WI38 (cell line): ENCODE results near the gene FLNA.

Experiments
- H3K4me3 ChIP-seq: 2 replicates; pipeline ENCODE4 v1.5.1; 2011; ENCODE audit warnings: low read depth, mild to moderate bottlenecking, control low read depth, low read length
- TF ChIP-seq, protein P1 (sequence below): IDR thresholded peaks from 2 replicates; pipeline ENCODE4 v1.5.1; 2012; ENCODE audit warnings: low read depth, mild to moderate bottlenecking, control low read depth, low read length

The FLNA gene, protein sequence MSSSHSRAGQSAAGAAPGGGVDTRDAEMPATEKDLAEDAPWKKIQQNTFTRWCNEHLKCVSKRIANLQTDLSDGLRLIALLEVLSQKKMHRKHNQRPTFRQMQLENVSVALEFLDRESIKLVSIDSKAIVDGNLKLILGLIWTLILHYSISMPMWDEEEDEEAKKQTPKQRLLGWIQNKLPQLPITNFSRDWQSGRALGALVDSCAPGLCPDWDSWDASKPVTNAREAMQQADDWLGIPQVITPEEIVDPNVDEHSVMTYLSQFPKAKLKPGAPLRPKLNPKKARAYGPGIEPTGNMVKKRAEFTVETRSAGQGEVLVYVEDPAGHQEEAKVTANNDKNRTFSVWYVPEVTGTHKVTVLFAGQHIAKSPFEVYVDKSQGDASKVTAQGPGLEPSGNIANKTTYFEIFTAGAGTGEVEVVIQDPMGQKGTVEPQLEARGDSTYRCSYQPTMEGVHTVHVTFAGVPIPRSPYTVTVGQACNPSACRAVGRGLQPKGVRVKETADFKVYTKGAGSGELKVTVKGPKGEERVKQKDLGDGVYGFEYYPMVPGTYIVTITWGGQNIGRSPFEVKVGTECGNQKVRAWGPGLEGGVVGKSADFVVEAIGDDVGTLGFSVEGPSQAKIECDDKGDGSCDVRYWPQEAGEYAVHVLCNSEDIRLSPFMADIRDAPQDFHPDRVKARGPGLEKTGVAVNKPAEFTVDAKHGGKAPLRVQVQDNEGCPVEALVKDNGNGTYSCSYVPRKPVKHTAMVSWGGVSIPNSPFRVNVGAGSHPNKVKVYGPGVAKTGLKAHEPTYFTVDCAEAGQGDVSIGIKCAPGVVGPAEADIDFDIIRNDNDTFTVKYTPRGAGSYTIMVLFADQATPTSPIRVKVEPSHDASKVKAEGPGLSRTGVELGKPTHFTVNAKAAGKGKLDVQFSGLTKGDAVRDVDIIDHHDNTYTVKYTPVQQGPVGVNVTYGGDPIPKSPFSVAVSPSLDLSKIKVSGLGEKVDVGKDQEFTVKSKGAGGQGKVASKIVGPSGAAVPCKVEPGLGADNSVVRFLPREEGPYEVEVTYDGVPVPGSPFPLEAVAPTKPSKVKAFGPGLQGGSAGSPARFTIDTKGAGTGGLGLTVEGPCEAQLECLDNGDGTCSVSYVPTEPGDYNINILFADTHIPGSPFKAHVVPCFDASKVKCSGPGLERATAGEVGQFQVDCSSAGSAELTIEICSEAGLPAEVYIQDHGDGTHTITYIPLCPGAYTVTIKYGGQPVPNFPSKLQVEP (N-terminal part only)

DNA sequence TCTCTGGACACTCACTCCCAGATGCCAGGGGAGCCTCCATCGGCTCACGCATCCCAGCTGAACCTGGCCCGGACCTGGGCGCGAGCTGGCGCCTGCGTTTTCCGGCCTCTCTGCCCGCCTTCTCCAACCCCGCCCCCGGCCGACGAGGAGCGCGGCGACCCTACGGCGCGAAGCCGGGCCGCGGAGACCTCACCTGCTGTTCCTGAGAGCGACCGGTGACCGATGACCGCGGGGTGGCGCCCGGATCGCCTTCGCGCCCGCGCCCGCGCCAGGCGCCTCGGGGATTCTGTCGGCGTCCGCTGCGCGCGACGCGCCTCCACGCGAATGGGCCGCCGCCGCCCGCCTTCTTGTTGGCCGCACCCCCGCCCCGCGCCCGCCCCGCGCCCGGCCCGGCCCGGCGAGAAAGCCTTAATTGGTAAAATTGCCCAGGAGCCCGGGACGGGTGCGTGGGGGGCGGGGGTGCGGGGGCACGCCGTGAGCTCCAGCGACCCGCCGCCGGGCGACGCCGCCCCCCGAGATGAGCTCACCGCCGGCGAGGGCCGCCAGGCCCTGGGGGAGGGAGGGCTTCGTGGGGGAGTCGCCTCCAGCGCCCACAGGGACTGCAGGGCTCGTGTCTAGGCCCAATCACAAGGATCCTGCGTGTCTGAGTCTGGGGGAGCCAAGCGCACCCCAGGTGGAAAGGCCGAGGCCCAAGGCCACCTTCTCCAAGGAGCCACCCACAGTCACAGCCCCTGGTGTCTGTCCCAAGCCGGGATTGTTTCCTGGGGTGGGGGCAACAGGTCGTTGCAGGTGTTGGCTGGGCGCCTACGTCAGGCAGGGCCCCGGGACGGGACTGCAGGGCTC, at the start of gene FLNA:
TSS of gene FLNA (minus strand) at position 322 of the 843 bp plus-strand sequence. CDS start 3,389 bp downstream, outside the sequence.
- H3K4me3 ChIP-seq = peak within 1 kb of the TSS; percentile 74
- TF ChIP-seq, protein P1, sequence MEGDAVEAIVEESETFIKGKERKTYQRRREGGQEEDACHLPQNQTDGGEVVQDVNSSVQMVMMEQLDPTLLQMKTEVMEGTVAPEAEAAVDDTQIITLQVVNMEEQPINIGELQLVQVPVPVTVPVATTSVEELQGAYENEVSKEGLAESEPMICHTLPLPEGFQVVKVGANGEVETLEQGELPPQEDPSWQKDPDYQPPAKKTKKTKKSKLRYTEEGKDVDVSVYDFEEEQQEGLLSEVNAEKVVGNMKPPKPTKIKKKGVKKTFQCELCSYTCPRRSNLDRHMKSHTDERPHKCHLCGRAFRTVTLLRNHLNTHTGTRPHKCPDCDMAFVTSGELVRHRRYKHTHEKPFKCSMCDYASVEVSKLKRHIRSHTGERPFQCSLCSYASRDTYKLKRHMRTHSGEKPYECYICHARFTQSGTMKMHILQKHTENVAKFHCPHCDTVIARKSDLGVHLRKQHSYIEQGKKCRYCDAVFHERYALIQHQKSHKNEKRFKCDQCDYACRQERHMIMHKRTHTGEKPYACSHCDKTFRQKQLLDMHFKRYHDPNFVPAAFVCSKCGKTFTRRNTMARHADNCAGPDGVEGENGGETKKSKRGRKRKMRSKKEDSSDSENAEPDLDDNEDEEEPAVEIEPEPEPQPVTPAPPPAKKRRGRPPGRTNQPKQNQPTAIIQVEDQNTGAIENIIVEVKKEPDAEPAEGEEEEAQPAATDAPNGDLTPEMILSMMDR = no peak

DNA sequence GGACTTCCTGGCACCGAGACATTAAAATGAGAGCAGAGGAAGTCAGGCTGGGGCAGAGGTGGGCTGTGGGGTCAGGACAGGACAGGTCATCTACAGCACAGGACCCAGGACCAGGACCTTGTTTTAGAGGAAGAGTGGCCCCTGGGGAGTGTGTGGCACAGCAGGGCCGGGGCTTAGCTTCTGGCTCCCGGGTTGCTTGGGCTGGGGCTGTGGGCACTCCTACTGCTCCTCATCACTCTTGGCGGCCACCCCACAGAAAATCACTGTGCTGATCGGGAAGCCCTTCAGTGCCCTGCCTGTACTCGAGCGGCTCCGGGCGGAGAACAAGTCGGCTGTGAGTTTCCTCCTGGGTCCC, 45.9 kb upstream of the FLNA start:
- TF ChIP-seq, protein P1 = no peak
- no peak overlapping the region for H3K4me3 ChIP-seq

DNA sequence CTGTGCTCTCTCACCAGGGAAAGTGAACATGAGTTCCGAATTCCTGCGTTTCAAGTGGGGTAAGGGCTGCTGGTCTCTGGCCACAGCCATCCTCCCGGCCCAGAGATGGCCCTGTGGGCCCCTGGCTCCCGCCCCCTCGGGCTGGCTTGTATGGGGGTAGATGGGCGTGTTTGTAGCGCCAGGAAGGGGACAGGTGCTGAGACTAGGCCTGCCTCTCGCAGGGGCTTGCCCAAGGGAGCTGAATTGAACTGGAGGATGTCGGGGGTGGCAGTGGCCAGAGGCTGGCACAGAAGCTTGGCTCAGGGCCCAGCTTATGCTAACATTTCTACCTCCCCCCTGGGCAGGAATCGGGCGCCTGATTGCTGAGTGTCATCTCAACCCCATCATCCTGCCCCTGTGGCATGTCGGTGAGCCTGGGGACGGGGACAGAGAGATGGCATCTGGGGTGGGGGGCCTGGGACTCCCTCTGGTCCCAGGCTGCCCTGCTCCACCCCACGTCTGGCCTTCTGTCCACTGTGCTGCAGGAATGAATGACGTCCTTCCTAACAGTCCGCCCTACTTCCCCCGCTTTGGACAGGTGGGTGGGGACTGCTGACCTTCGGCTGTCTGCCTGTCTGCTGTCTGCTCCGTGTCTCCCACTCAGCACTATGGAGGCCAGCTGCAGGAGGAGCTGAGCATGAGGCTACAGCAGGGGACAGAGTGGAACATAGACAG, 45.4 kb upstream of the FLNA start:
- H3K4me3 ChIP-seq = no peak overlapping the region
- TF ChIP-seq, protein P1 = no peak

DNA sequence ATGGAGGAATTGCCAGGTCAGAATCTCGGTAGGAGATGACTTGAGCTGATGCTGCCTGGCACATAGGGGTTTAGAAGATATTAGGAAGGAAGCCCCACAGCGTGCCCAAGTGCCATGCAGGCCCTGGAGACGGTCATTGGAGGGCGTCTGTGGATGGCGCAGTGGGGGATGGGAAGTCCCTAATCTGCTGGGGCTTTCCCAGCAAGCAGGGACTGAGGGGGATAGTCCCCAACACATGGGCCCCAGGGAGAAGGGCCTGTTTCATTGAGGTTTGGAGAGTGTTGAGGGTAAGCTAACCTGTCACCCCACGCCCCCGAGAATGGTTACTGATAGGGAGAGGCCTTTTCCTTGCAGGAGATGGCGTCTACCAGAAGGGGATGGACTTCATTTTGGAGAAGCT, 44.8 kb upstream of the FLNA start:
- no peak overlapping the region for H3K4me3 ChIP-seq
- TF ChIP-seq, protein P1 = no peak

DNA sequence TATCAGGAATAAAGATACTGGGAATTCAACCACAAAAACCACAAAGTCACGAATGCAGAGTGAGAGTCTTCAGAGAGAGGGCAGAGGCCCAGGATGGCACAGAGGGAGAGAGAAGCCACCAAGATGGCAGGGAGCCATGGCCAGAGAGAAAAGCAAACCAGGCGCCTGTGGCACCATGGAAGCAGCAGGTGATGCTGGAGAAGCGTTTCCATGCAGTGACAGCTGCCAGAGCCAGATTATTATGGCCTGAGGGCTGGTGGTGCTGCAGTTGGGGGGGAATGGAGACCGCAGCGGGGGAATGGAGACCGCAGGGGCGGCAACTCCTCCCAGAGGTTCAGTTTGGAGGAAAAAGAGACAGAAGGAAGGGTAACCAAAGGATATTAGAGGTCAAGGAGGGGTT, 42.7 kb upstream of the FLNA start:
- TF ChIP-seq, protein P1 = no peak
- no peak overlapping the region for H3K4me3 ChIP-seq

DNA sequence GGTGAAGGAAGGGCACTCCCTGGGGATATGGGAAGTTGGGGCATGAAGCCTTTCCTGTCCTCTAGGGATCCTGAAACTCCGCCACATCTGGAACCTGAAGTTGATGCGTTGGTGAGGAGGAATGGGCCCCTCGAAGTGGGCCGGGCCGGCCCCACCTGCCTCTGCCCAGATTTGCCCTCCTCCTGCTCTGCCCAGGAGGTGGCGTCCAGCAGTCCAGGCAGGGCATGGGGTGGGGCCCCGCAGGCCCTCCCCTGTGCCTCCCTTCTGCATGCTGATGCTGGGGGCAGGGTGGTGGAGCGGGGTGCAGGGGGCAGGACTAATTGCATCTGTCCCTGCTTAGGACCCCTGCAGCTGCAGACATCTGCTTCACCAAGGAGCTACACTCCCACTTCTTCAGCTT, 38.7 kb upstream of the FLNA start:
- H3K4me3 ChIP-seq = no peak overlapping the region
- TF ChIP-seq, protein P1 = no peak
